Epithelial cell of prostate (primary cell): ENCODE measurements around the gene PARVB.

Source experiments
- DNase-seq: peaks from one replicate; pipeline ENCODE4 v3.0.0-alpha.2; 2011; ENCODE audit warnings: low read depth, low spot score
- H3K27ac ChIP-seq: fragments of 450-650 bp; 2 replicates; pipeline ENCODE4 v1.5.1; 2017; ENCODE audit warnings: mild to moderate bottlenecking

The PARVB gene

GRCh38 chr22:44080936-44081861 is 57.1 kb downstream of the PARVB start:
- H3K27ac ChIP-seq, result no peak overlapping the region
- DNase-seq, result peak; percentile 14

DNA sequence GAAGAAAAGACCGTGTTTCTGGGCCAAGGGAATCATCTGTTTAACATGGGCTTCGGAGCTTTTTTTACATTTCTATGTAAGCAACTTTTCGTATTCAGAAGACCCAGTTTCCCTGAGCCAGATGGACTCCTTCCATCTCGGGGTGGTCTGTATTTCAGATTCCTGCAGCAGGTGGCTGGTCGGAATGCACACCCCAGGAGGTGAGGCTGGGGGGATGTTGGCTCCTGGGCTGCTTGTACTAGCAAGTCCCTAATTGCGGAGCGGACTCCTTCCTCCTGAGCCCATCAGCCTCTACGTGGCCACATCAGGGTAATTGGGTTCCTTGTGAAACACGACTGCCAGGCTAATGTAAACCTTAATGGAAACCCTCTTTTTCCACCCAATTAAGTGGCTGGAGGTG is 58.7 kb downstream of the PARVB start:
- no peak for DNase-seq
- H3K27ac ChIP-seq, result no peak overlapping the region

DNA sequence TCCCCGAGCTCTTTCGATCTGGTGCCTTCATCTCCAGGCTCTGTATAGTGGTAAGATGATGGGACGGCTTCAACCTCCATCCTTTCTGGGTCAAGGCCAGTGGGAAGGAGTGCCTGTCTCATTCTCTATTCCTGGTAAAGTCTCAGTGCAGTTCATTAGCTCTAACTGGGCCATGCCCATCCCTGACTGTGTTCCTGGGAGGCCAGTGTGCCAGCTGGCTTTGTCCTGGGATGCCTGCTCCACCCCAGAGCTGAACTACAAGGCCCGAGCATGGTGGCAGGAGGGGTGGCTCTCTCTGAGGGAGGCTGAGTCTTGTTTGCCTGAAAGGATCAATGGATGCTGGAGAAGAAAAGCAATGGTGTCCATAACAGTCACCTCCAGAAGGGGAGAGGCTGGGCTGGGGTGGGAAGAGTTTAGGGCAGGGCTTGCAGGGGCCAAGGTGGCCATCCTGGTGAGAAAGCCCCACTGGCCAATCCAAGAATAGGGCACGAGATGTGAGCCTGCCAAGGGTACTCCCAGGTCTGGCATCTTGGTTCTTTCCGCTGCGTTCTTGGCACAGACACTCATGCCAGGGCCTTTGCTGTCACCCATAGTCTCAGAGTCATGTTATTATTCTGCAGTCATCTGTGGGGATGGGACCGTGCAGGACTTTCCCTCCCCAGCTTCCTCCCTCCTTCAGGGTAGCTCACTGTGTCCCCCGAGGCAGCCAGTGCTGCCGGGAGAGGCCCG is 60.1 kb downstream of the PARVB start:
- H3K27ac ChIP-seq, result no peak overlapping the region
- no peak for DNase-seq

DNA sequence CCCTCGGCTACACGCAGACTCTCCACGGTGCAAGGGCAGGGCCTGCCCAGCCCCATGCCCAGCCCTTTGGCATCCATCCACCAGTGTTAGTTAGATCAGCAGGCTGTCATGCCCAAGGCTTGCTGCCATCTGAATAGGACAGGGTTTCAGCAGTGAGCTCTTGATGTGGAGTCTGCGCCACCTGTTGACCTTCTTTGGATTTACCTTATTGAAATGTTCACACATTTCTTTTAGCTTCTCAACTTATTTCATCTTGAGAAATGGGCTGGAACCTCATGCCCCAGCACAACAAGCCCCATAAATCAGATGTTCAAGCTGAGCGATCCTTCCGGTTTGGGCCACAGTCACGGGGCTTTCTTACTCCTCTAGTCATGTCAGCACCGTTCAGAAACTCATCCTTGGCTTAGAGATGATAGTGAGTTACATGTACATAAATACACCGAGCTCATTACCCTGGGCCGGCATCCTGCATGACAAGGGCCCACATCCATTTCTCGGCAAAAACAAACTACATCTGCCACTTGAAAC is 61.7 kb downstream of the PARVB start:
- peak; percentile 72 for DNase-seq
- no peak overlapping the region for H3K27ac ChIP-seq

- no peak overlapping the region for H3K27ac ChIP-seq
- DNase-seq, result no peak
Observed at GRCh38 chr22:44086271-44087088, 62.4 kb downstream of the PARVB start.

- DNase-seq, result no peak
- no peak overlapping the region for H3K27ac ChIP-seq
Observed at GRCh38 chr22:44087089-44087430, 63.0 kb downstream of the PARVB start.

DNA sequence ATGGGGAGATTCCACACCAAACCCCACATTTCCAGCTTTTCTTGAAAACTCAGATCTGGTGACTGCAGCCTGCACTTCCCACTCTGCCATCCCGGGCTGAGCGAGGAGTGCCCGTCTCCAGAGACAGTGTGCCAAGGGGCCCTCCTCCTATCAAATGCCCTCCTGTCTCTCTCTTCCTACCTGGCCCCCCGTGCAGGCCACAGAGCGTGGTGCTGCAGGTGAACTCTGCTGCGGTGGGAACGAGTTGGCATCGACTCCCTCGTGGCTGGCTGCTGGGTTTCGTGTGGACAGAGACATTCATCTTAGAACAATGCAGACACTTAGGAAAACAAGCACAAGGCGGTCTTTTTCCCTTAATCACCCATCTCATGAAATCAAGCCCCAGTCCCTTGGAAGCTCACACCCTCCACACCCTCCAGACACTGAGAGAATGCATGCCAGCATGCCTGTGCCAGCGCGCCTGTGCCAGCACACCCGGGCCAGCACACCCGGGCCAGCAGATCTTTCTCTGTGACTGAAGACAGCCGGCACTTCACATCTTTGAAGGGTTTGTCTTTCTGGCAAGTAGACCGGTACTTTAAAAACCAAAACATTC is 65.0 kb downstream of the PARVB start:
- peak overlapping the region; percentile 7 for H3K27ac ChIP-seq
- peak; percentile 70 for DNase-seq

DNA sequence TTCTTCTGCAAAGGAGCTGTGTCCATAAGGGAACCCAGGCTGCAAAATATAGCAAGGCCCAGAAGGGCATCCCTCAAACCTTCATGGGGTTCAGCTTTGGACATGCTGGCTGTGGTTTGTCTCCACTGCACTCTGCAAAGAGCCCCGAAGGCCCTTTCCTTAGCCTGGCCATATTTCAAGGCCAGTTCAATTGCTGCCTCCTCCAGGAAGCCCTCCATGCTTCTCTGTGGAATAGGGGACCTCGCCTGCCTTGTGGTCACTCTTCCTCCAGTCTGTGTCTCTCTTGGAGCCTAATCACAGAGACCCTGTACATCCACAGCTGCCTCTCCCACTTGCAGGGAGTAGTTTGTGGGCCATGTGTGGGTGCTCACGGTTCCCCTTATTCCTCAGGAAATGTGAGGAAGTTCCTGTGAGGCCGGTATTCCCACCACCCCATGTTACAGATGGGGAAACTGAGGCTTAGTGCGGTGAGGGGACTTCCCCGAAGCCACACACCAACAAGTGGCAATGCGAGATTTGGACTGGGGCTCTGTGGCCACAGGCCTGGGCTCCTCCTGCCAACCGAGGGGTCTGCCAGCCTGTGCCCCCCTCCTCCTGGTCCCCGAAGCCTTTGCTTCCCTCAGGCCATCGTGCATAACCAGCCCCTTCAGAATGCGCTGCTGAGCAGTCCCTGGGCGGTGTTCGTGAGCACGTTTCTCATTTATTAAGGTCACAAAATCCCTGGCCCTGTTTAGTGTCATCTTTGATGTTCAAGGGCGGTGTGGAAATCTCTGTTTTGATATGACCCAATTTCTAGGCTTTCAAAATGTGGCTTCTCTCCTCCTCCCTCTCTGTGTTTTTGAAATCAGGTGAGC is 65.8 kb downstream of the PARVB start:
- no peak overlapping the region for H3K27ac ChIP-seq
- DNase-seq, result no peak

DNA sequence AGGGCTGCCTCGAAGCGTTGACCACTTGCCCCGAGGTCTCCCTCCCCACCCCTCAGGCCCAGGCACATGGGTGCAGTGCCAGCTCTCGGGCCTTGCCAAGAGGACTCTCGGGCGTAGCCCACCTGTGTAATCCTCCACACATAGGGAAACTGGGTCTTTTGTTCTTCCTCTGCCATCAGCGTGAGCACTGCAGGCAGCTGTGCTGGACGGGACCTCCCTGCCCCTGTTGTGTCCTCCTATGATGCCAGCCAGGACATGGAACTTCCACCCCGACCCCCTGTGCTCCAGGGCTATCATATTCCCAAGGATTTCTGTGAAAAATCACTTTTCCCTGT is 66.4 kb downstream of the PARVB start:
- H3K27ac ChIP-seq, result no peak overlapping the region
- no peak for DNase-seq

- no peak overlapping the region for H3K27ac ChIP-seq
- no peak for DNase-seq
Observed at GRCh38 chr22:44091021-44091721, 67.1 kb downstream of the PARVB start.

DNA sequence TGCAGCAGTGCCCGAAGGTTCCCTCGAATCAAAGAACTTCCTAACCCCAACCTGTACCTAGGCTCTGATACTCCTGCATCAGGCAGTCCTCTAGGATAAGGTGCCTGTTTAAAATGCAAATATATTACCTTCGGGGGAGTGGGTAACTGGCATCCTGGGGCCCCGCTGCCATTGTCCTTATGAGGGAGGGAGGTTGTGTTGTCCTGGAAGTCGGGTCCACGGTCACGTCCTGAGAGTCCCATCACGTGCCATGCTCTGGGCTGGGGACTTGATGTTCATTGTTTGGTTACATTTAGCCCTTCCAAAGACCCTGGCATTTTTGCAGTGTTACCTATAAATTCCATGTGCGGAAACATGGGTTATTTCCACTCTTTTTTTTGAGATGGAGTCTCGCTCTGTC is 67.6 kb downstream of the PARVB start:
- H3K27ac ChIP-seq, result no peak overlapping the region
- DNase-seq, result no peak

- DNase-seq, result no peak
- no peak overlapping the region for H3K27ac ChIP-seq
Observed at GRCh38 chr22:44092636-44093220, 68.6 kb downstream of the PARVB start.

DNA sequence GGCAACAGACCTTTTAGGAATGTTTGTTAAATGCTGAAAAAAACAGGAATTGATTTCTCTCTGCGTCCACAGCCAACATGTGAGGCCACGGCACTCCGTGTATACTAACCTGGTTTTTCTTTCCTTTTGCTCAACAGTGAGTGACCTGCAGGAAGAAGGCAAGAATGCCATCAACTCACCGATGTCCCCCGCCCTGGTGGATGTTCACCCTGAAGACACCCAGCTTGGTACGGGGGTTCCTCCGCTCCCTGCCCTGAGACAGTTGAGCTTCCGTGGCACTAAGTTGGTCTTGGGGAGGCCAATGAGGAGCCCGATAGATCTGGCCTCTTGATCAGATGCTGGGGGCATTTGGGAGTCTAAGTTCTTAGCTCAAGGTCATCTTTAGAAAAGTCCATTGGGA is 69.7 kb downstream of the PARVB start:
- H3K27ac ChIP-seq, result no peak overlapping the region
- DNase-seq, result no peak

GRCh38 chr22:44094751-44095302 is 70.7 kb downstream of the PARVB start:
- H3K27ac ChIP-seq, result no peak overlapping the region
- no peak for DNase-seq

DNA sequence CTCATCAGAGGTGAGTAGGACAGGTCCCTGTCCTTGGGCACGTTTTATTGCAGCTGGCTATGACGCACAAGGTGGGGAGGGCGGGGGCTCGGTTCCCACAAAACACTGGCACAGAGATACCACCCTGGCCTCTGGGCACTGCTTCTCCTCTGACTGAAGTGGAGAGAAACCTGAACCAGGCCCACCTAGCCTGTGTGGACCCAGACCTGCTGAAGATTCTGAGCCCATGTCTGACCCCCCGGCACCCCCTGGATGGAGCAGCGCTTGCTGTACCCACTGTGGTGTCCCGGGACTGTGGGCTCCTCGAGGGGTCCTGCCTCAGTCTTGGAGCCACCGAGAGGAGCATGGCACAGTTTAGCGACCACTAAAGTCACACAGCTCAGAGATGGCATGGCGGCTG is 72.6 kb downstream of the PARVB start:
- DNase-seq, result no peak
- no peak overlapping the region for H3K27ac ChIP-seq

GRCh38 chr22:44097263-44098020 is 73.3 kb downstream of the PARVB start:
- no peak overlapping the region for H3K27ac ChIP-seq
- DNase-seq, result no peak

GRCh38 chr22:44098021-44098739 is 74.1 kb downstream of the PARVB start:
- no peak overlapping the region for H3K27ac ChIP-seq
- no peak for DNase-seq
